CD8-positive, alpha-beta memory T cell (primary cell): ENCODE measurements around the gene NCOR2. TPM values are rescaled to one million over a fixed set of nuclear protein-coding genes. Genes with fewer than 3 reads are reported as not detected.
A peak's percentile ranks its signal among the peaks of the same experiment; 100 is the strongest.

Experiments used
- CTCF ChIA-PET: fragments of 350-600 bp; sonication (Branson Sonifier 250); formaldehyde crosslinking; loops from one replicate; lab custom pipeline; 2021; ENCODE audit warnings: antibody characterized with exemption; lab: Charles Lee
- POLR2A ChIA-PET: fragments of 350-600 bp; sonication (Branson Sonifier 250); formaldehyde crosslinking; loops from one replicate; lab custom pipeline; 2021; ENCODE audit warnings: antibody characterized with exemption; lab: Charles Lee
- DNase-seq, 5 donors: peaks; one replicate each; pipeline versions ENCODE4 v3.0.0 to v3.0.0-alpha.2; 2020 to 2022; ENCODE audit warnings: mixed read lengths in 1 of 5
- H3K27ac ChIP-seq: one replicate; pipeline ENCODE4 v1.7.0; 2013; ENCODE audit warnings: low read depth, mild to moderate bottlenecking, low read length, moderate library complexity
- H3K27me3 ChIP-seq: 2 replicates; pipeline ENCODE4 v1.7.0; 2013; ENCODE audit warnings: low read length, mild to moderate bottlenecking; ENCODE audit not compliant: insufficient read depth, poor library complexity, severe bottlenecking
- H3K36me3 ChIP-seq: 2 replicates; pipeline ENCODE4 v1.7.0; 2013; ENCODE audit warnings: mild to moderate bottlenecking, low read length, moderate library complexity; ENCODE audit not compliant: insufficient read depth
- H3K4me1 ChIP-seq: 2 replicates; pipeline ENCODE4 v1.7.0; 2013; ENCODE audit warnings: mild to moderate bottlenecking, low read length, moderate library complexity; ENCODE audit not compliant: insufficient read depth
- H3K4me3 ChIP-seq: 2 replicates; pipeline ENCODE4 v1.7.0; 2013; ENCODE audit warnings: mild to moderate bottlenecking, low read length
- H3K9me3 ChIP-seq: 2 replicates; pipeline ENCODE4 v1.7.0; 2013; ENCODE audit warnings: mild to moderate bottlenecking, low read length
- H3K27ac Mint-ChIP-seq, 8 donors: one replicate each; pipeline ENCODE4 v1.8.0; 2020 to 2021; ENCODE audit warnings: mixed read lengths in 8 of 8, mild to moderate bottlenecking in 6 of 8, inconsistent platforms in 3 of 8, moderate library complexity in 3 of 8
- H3K27me3 Mint-ChIP-seq, 2 donors: one replicate each; pipeline ENCODE4 v1.8.0; 2020 to 2021; ENCODE audit warnings: mixed read lengths in 2 of 2, mild to moderate bottlenecking in 1 of 2, moderate library complexity in 1 of 2
- H3K36me3 Mint-ChIP-seq, 3 donors: one replicate each; pipeline ENCODE4 v1.8.0; 2020 to 2021; ENCODE audit warnings: mixed read lengths in 3 of 3, inconsistent platforms in 1 of 3, mild to moderate bottlenecking in 1 of 3
- H3K4me1 Mint-ChIP-seq, 3 donors: one replicate each; pipeline ENCODE4 v1.8.0; 2020 to 2021; ENCODE audit warnings: mixed read lengths in 3 of 3, inconsistent platforms in 1 of 3, mild to moderate bottlenecking in 1 of 3
- H3K4me3 Mint-ChIP-seq, 7 donors: one replicate each; pipeline ENCODE4 v1.8.0; 2020 to 2021; ENCODE audit warnings: mixed read lengths in 7 of 7, mild to moderate bottlenecking in 6 of 7, moderate library complexity in 4 of 7, inconsistent platforms in 2 of 7
- H3K9me3 Mint-ChIP-seq, 5 donors: one replicate each; pipeline ENCODE4 v1.8.0; 2020 to 2022; ENCODE audit warnings: mixed read lengths in 5 of 5, mild to moderate bottlenecking in 3 of 5, moderate library complexity in 2 of 5, inconsistent platforms in 1 of 5
- polyA plus RNA-seq: library from polyadenylated mRNA; unstranded; fragments of 300-500 nt; fragmentation: Illumina TruSeq; gene quantifications from one replicate; pipeline ENCODE4 v1.2.3, GENCODE V29; 2021
- total RNA-seq, 2 experiments: library from RNA; stranded (reverse); gene quantifications; one replicate each; pipeline ENCODE4 v1.2.3, GENCODE V29; 2021

Gene NCOR2
- total and polyA plus RNA-seq, 3 experiments from 2014 or later, result 16.7 to 97.4 (median 96.6) TPM

- Mint-ChIP-seq H3K36me3 (no peaks in the 10 kb centered on the region), H3K27me3 (peaks cover 0 to 1% of the 10 kb centered on the region in 2 donors), H3K27ac (peak overlapping the region in 1 of 8 donors; percentile 50), H3K4me3 (no peak overlapping the region), H3K9me3 (no peaks in the 10 kb centered on the region), H3K4me1 (peaks cover 18 to 30% (median 26%) of the 10 kb centered on the region in 3 donors)
- H3K27ac ChIP-seq, result no peak overlapping the region
- H3K4me1 ChIP-seq, result peaks cover 28% of the 10 kb centered on the region
- no peaks in the 10 kb centered on the region for H3K9me3 ChIP-seq
- H3K36me3 ChIP-seq, result no peaks in the 10 kb centered on the region
- H3K4me3 ChIP-seq, result no peak overlapping the region
- no peaks in the 10 kb centered on the region for H3K27me3 ChIP-seq
- POLR2A ChIA-PET, result no interaction called here
- CTCF ChIA-PET, result no interaction called here
- DNase-seq, result no peak
Measured at GRCh38 chr12:124605150-124605882, 37.9 kb upstream of the NCOR2 start.

GRCh38 chr12:124604264-124604680 is 36.9 kb upstream of the NCOR2 start:
- Mint-ChIP-seq H3K36me3 (no peaks in the 10 kb centered on the region), H3K4me3 (no peak overlapping the region), H3K27ac (peak overlapping the region in 1 of 8 donors; percentile 71), H3K9me3 (no peaks in the 10 kb centered on the region), H3K4me1 (peaks cover 12 to 22% (median 21%) of the 10 kb centered on the region in 3 donors), H3K27me3 (peaks cover 4% of the 10 kb centered on the region in 2 donors)
- Histone ChIP-seq H3K36me3 (no peaks in the 10 kb centered on the region), H3K27ac (no peak overlapping the region), H3K4me1 (peaks cover 17% of the 10 kb centered on the region), H3K9me3 (no peaks in the 10 kb centered on the region), H3K27me3 (no peaks in the 10 kb centered on the region), H3K4me3 (no peak overlapping the region)
- CTCF ChIA-PET, result no interaction called here
- POLR2A ChIA-PET, result no interaction called here
- DNase-seq, result no peak

GRCh38 chr12:124603831-124604251 is 36.4 kb upstream of the NCOR2 start:
- no peak for DNase-seq
- H3K9me3 Mint-ChIP-seq, result no peaks in the 10 kb centered on the region
- Histone ChIP-seq H3K27me3 (no peaks in the 10 kb centered on the region), H3K4me1 (peaks cover 13% of the 10 kb centered on the region), H3K9me3 (no peaks in the 10 kb centered on the region), H3K27ac (no peak overlapping the region), H3K4me3 (no peak overlapping the region), H3K36me3 (no peaks in the 10 kb centered on the region)
- H3K27ac Mint-ChIP-seq, result no peak overlapping the region
- no peak overlapping the region for H3K4me3 Mint-ChIP-seq
- POLR2A ChIA-PET, result no interaction called here
- H3K36me3 Mint-ChIP-seq, result peaks cover 0 to 2% (median 0%) of the 10 kb centered on the region in 3 donors
- CTCF ChIA-PET, result no interaction called here
- H3K4me1 Mint-ChIP-seq, result peaks cover 8 to 21% (median 21%) of the 10 kb centered on the region in 3 donors
- peaks cover 4 to 8% of the 10 kb centered on the region in 2 donors for H3K27me3 Mint-ChIP-seq

GRCh38 chr12:124603100-124603541 is 35.7 kb upstream of the NCOR2 start:
- peaks cover 6% of the 10 kb centered on the region for H3K4me1 ChIP-seq
- CTCF ChIA-PET, result interaction anchor here (0.5 kb wide), 1 partner anchor 26 kb away, joined by 3 read pairs; no protein-coding TSS in a partner anchor
- no peaks in the 10 kb centered on the region for H3K36me3 ChIP-seq
- H3K9me3 ChIP-seq, result no peaks in the 10 kb centered on the region
- no peaks in the 10 kb centered on the region for H3K27me3 ChIP-seq
- Mint-ChIP-seq H3K4me1 (peaks cover 2 to 15% (median 14%) of the 10 kb centered on the region in 3 donors), H3K27ac (no peak overlapping the region), H3K27me3 (peaks cover 4 to 10% of the 10 kb centered on the region in 2 donors), H3K4me3 (no peak overlapping the region), H3K9me3 (no peaks in the 10 kb centered on the region), H3K36me3 (peaks cover 0 to 2% (median 0%) of the 10 kb centered on the region in 3 donors)
- no peak for DNase-seq
- H3K4me3 ChIP-seq, result no peak overlapping the region
- POLR2A ChIA-PET, result interaction anchor here (0.6 kb wide), 1 partner anchor 32 kb away, joined by 4 read pairs; no protein-coding TSS in a partner anchor
- H3K27ac ChIP-seq, result no peak overlapping the region

GRCh38 chr12:124601706-124602105 is 34.3 kb upstream of the NCOR2 start:
- ChIA-PET POLR2A (no interaction called here), CTCF (no interaction called here)
- no peak overlapping the region for H3K4me3 Mint-ChIP-seq
- H3K27me3 Mint-ChIP-seq, result peaks cover 4 to 13% of the 10 kb centered on the region in 2 donors
- peaks cover 0 to 5% (median 5%) of the 10 kb centered on the region in 3 donors for H3K4me1 Mint-ChIP-seq
- no peaks in the 10 kb centered on the region for H3K9me3 Mint-ChIP-seq
- DNase-seq, result no peak
- Histone ChIP-seq H3K9me3 (no peaks in the 10 kb centered on the region), H3K36me3 (no peaks in the 10 kb centered on the region), H3K4me1 (no peaks in the 10 kb centered on the region), H3K27ac (no peak overlapping the region), H3K27me3 (no peaks in the 10 kb centered on the region), H3K4me3 (no peak overlapping the region)
- H3K27ac Mint-ChIP-seq, result no peak overlapping the region
- peaks cover 0 to 2% (median 0%) of the 10 kb centered on the region in 3 donors for H3K36me3 Mint-ChIP-seq

- Mint-ChIP-seq H3K27me3 (peaks cover 3 to 18% of the 10 kb centered on the region in 2 donors), H3K27ac (no peak overlapping the region), H3K4me3 (no peak overlapping the region), H3K9me3 (no peaks in the 10 kb centered on the region), H3K4me1 (peaks cover 0 to 5% (median 5%) of the 10 kb centered on the region in 3 donors), H3K36me3 (peaks cover 0 to 2% (median 0%) of the 10 kb centered on the region in 3 donors)
- Histone ChIP-seq H3K36me3 (no peaks in the 10 kb centered on the region), H3K27ac (no peak overlapping the region), H3K4me3 (no peak overlapping the region), H3K9me3 (no peaks in the 10 kb centered on the region), H3K4me1 (no peaks in the 10 kb centered on the region), H3K27me3 (no peaks in the 10 kb centered on the region)
- no peak for DNase-seq
- ChIA-PET CTCF (no interaction called here), POLR2A (no interaction called here)
Measured at GRCh38 chr12:124599074-124599999, 31.9 kb upstream of the NCOR2 start.

- Mint-ChIP-seq H3K36me3 (peaks cover 0 to 2% (median 0%) of the 10 kb centered on the region in 3 donors), H3K9me3 (no peaks in the 10 kb centered on the region), H3K4me1 (peaks cover 0 to 5% (median 5%) of the 10 kb centered on the region in 3 donors), H3K27ac (no peak overlapping the region), H3K27me3 (peaks cover 6 to 24% of the 10 kb centered on the region in 2 donors), H3K4me3 (no peak overlapping the region)
- no peaks in the 10 kb centered on the region for H3K9me3 ChIP-seq
- DNase-seq, result no peak
- no peaks in the 10 kb centered on the region for H3K27me3 ChIP-seq
- no peak overlapping the region for H3K27ac ChIP-seq
- no peaks in the 10 kb centered on the region for H3K4me1 ChIP-seq
- no peaks in the 10 kb centered on the region for H3K36me3 ChIP-seq
- CTCF ChIA-PET, result no interaction called here
- POLR2A ChIA-PET, result no interaction called here
- no peak overlapping the region for H3K4me3 ChIP-seq
Measured at GRCh38 chr12:124597041-124597440, 29.6 kb upstream of the NCOR2 start.
